SK-N-SH (cell line): ENCODE data around the gene DNTT.

ENCODE experiments used
- EP300 ChIP-seq, 2 experiments: IDR thresholded peaks; 2 replicates each; pipeline versions ENCODE4 v1.4.0 to v1.6.1; 2012; ENCODE audit warnings: borderline replicate concordance in 1 of 2, low read depth in 1 of 2, low read length in 1 of 2
- EZH2phosphoT487 ChIP-seq: fragments of 200-600 bp; sonication (generic); IDR thresholded peaks from 2 replicates; pipeline ENCODE4 v1.6.1; 2017; ENCODE audit warnings: low read depth, mixed run types, mild to moderate bottlenecking, antibody characterized with exemption, moderate library complexity, borderline replicate concordance
- FOXM1 ChIP-seq: IDR thresholded peaks from 2 replicates; pipeline ENCODE4 v1.4.0; 2012; ENCODE audit warnings: low read depth, mild to moderate bottlenecking
- GABPA ChIP-seq: IDR thresholded peaks from 2 replicates; pipeline ENCODE4 v1.4.0; 2012; ENCODE audit warnings: low read depth, mild to moderate bottlenecking
- MXI1 ChIP-seq: IDR thresholded peaks from 2 replicates; pipeline ENCODE4 v1.6.1; 2012; ENCODE audit warnings: mild to moderate bottlenecking, low read depth, low read length, improper control_type of control experiment
- RAD21 ChIP-seq: IDR thresholded peaks from 2 replicates; pipeline ENCODE4 v1.6.1; 2012; ENCODE audit warnings: mild to moderate bottlenecking, low read length
- RCOR1 ChIP-seq: fragments of 150-350 bp; IDR thresholded peaks from 2 replicates; pipeline ENCODE4 v1.6.1; 2017; ENCODE audit warnings: antibody characterized with exemption, low read length
- SIN3A ChIP-seq: IDR thresholded peaks from 2 replicates; pipeline ENCODE4 v1.6.1; 2012; ENCODE audit warnings: low read depth, mild to moderate bottlenecking, low read length, moderate library complexity, borderline replicate concordance
- YY1 ChIP-seq: IDR thresholded peaks from 2 replicates; pipeline ENCODE4 v1.4.0; 2012; ENCODE audit warnings: low read depth, mild to moderate bottlenecking
- TF ChIP-seq, protein P1 (sequence below): IDR thresholded peaks from 2 replicates; pipeline ENCODE4 v1.4.0; 2012; ENCODE audit warnings: low read depth
- TF ChIP-seq, protein P2 (sequence below): IDR thresholded peaks from 2 replicates; pipeline ENCODE4 v1.6.1; 2012; ENCODE audit warnings: mild to moderate bottlenecking, low read depth, low read length, moderate library complexity
- TF ChIP-seq, protein P3 (sequence below): fragments of 200-600 bp; sonication (generic); IDR thresholded peaks from 2 replicates; pipeline ENCODE4 v1.6.1; 2017; ENCODE audit warnings: antibody characterized with exemption, mild to moderate bottlenecking, moderate library complexity
- TF ChIP-seq, protein P4 (sequence below): fragments of 150-350 bp; IDR thresholded peaks from 2 replicates; pipeline ENCODE4 v1.6.1; 2017; ENCODE audit warnings: antibody characterized with exemption, low read length, low read depth, borderline replicate concordance

DNA sequence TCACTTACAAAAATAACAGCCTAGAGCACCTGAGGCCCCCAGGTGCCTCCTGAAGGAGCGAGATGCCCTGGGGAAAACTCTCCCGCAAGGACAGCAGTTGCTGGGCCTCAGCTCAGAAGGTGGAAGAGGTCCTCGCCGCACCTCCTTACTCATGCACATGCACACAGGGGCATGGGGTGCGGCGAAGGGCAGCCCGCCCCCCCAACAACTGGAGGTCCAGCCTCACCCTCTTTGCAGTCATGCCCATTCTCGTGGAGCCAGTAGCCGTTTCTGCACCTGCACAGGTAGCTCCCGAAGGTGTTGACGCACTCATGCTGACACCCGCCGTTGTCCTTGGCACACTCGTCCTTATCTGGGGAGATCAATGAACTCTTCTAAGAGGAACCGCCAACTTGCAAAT lies 74.5 kb downstream of the DNTT start:
- TF ChIP-seq, protein P1, sequence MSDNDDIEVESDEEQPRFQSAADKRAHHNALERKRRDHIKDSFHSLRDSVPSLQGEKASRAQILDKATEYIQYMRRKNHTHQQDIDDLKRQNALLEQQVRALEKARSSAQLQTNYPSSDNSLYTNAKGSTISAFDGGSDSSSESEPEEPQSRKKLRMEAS: no peak
- TF ChIP-seq EZH2phosphoT487 (no peak), EP300 (IDR thresholded peaks at IDR 0.05; ENCODE audit: borderline replicate concordance in 1 of 2, low read depth in 1 of 2, low read length in 1 of 2) (no peak), FOXM1 (no peak), SIN3A (no peak), MXI1 (no peak), YY1 (no peak), RAD21 (no peak), GABPA (no peak), RCOR1 (no peak)
- TF ChIP-seq, protein P2, sequence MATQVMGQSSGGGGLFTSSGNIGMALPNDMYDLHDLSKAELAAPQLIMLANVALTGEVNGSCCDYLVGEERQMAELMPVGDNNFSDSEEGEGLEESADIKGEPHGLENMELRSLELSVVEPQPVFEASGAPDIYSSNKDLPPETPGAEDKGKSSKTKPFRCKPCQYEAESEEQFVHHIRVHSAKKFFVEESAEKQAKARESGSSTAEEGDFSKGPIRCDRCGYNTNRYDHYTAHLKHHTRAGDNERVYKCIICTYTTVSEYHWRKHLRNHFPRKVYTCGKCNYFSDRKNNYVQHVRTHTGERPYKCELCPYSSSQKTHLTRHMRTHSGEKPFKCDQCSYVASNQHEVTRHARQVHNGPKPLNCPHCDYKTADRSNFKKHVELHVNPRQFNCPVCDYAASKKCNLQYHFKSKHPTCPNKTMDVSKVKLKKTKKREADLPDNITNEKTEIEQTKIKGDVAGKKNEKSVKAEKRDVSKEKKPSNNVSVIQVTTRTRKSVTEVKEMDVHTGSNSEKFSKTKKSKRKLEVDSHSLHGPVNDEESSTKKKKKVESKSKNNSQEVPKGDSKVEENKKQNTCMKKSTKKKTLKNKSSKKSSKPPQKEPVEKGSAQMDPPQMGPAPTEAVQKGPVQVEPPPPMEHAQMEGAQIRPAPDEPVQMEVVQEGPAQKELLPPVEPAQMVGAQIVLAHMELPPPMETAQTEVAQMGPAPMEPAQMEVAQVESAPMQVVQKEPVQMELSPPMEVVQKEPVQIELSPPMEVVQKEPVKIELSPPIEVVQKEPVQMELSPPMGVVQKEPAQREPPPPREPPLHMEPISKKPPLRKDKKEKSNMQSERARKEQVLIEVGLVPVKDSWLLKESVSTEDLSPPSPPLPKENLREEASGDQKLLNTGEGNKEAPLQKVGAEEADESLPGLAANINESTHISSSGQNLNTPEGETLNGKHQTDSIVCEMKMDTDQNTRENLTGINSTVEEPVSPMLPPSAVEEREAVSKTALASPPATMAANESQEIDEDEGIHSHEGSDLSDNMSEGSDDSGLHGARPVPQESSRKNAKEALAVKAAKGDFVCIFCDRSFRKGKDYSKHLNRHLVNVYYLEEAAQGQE: no peak
- TF ChIP-seq, protein P3, sequence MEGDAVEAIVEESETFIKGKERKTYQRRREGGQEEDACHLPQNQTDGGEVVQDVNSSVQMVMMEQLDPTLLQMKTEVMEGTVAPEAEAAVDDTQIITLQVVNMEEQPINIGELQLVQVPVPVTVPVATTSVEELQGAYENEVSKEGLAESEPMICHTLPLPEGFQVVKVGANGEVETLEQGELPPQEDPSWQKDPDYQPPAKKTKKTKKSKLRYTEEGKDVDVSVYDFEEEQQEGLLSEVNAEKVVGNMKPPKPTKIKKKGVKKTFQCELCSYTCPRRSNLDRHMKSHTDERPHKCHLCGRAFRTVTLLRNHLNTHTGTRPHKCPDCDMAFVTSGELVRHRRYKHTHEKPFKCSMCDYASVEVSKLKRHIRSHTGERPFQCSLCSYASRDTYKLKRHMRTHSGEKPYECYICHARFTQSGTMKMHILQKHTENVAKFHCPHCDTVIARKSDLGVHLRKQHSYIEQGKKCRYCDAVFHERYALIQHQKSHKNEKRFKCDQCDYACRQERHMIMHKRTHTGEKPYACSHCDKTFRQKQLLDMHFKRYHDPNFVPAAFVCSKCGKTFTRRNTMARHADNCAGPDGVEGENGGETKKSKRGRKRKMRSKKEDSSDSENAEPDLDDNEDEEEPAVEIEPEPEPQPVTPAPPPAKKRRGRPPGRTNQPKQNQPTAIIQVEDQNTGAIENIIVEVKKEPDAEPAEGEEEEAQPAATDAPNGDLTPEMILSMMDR: no peak
- TF ChIP-seq, protein P4, sequence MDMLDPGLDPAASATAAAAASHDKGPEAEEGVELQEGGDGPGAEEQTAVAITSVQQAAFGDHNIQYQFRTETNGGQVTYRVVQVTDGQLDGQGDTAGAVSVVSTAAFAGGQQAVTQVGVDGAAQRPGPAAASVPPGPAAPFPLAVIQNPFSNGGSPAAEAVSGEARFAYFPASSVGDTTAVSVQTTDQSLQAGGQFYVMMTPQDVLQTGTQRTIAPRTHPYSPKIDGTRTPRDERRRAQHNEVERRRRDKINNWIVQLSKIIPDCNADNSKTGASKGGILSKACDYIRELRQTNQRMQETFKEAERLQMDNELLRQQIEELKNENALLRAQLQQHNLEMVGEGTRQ: no peak
